Transverse colon (tissue), 3 donors: Measurements from ENCODE around the gene ANGPTL8.

Experiments used
- EP300 ChIP-seq: sonication (generic); formaldehyde crosslinking; IDR thresholded peaks from one replicate; pipeline ENCODE4 v1.6.1; 2017; ENCODE audit warnings: antibody characterized with exemption, low read depth
- POLR2A ChIP-seq: fragments of 450-650 bp; IDR thresholded peaks from one replicate; pipeline ENCODE4 v1.6.1; 2016; ENCODE audit warnings: antibody characterized with exemption, mild to moderate bottlenecking, moderate library complexity
- TF ChIP-seq, protein P1 (sequence below), 5 experiments: fragments of 200-600 bp in 3 of 5; fragments of 450-650 bp in 2 of 5; sonication (generic) in 3 of 5; IDR thresholded peaks; 1 replicate in 2 of 5; 2 replicates in 3 of 5; pipeline ENCODE4 v1.5.1; 2016 to 2017; ENCODE audit warnings: antibody characterized with exemption in 5 of 5, inconsistent platforms in 3 of 5, mild to moderate bottlenecking in 2 of 5, moderate library complexity in 1 of 5

DNA sequence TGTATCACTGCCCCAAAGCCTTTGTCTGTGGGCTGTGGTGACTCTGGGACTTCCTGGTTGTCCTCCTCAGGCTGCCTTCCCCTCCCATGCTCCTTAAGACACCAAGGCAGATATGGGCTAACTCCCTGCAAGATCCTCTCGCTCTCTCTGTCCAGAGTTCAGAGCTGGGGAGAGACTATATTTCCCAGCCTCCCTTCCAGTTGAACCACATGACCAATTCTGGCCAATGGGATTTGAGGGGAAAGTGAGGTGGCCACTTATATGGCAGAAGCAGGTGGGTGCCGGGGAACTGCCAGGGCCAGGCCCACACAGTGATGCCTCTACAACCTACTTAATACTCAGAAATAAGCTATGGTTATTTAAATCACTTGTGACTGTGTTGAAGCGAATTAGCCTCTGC is 16.2 kb upstream of the ANGPTL8 start:
- no peak for TF ChIP-seq POLR2A
- TF ChIP-seq, protein P1, sequence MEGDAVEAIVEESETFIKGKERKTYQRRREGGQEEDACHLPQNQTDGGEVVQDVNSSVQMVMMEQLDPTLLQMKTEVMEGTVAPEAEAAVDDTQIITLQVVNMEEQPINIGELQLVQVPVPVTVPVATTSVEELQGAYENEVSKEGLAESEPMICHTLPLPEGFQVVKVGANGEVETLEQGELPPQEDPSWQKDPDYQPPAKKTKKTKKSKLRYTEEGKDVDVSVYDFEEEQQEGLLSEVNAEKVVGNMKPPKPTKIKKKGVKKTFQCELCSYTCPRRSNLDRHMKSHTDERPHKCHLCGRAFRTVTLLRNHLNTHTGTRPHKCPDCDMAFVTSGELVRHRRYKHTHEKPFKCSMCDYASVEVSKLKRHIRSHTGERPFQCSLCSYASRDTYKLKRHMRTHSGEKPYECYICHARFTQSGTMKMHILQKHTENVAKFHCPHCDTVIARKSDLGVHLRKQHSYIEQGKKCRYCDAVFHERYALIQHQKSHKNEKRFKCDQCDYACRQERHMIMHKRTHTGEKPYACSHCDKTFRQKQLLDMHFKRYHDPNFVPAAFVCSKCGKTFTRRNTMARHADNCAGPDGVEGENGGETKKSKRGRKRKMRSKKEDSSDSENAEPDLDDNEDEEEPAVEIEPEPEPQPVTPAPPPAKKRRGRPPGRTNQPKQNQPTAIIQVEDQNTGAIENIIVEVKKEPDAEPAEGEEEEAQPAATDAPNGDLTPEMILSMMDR (IDR thresholded peaks at IDR 0.05): no peak
- TF ChIP-seq EP300: no peak
